OCI-LY7 (cell line): ENCODE measurements around the gene AHSP.

Experiments used
- CTCF ChIP-seq: fragments of 200-600 bp; sonication (generic); conservative IDR thresholded peaks from 2 replicates; pipeline ENCODE4 v1.5.1; 2014; ENCODE audit warnings: mild to moderate bottlenecking, antibody characterized with exemption, low read length, moderate library complexity, mixed read lengths
- EZH2phosphoT487 ChIP-seq: fragments of 200-600 bp; sonication (generic); IDR thresholded peaks from 2 replicates; pipeline ENCODE4 v1.6.1; 2018; ENCODE audit warnings: low read depth, borderline replicate concordance, mild to moderate bottlenecking, mixed run types, antibody characterized with exemption, low read length, moderate library complexity, mixed read lengths

GRCh38 chr16:31531096-31531495 lies 3.4 kb downstream of the AHSP start:
- TF ChIP-seq CTCF: no peak
- TF ChIP-seq EZH2phosphoT487: no peak
